Stimulated activated CD4-positive, alpha-beta T cell treated with anti-CD3 and anti-CD28 coated beads, Interleukin-4, amount 100 ng/mL, for 24 hours (primary cell): ENCODE data around the gene CPZ.

ENCODE experiments used
- DNase-seq: peaks from one replicate; pipeline ENCODE4 v3.0.0-alpha.2; 2020

The CPZ gene

DNA sequence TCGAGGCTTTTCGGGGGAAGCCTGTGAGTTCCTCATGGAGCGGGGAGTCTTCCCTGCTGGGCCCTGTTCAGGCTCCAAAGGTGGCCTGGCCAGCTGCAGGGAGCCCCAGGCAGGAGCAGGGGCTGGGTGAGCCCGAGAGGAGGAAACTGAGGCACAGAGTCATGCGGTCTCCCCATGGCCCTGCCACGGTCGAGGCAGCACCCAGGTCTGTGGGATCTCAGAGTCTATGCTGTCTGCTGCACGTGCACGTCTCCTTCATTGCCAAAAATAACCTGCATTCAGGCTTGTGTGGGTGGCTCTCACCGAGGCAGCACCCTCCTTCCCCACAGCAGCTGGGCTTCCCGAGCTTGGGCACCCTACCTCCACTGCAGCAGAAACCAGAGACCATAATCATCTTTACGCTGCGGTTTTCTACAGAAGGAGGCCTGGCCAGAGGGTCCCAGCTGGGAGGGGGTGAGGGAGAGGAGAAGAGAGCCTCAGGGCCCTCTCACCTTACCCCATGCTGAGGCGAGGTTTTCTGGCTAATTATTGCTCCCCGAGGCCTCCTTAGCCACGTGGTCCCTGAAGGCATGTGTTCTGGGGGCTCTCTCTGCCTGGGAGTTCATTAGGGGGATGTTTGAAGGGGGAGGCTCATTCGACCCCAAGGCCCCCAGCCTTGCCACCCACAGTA is 64.3 kb downstream of the CPZ start:
- DNase-seq, result no peak

DNA sequence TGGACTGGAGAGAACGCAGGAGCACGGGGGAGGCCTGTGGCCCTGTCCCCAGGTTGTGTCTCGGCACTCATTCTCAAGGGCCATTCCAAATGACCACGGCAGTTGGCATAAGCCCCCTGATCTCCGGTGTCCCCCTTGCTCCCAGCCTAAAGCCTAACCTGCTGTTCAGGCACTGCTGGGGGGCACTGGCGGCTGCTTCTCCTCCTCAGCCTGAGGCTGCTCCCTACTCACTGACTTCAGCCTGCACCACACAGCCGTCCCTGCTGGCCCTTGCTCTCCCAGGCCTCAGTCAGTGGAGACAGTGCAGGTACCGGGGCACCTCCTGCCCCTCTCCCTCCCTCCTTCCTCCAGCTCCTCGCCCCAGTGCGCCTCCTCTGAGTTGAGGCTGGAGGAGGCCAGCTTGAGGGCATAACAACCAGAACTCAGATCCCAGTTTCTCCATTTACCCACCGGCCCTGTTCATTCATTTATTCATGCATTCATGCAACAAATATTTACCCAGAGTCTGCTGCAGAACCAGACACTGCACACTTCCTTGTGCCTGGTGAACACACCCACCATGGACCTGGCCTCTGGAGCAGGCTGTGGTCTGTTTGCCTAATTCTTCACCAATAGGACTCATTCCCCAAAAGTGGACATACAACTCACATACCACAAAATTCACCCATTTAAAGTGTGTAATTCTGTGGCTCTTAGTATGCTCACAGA is 65.0 kb downstream of the CPZ start:
- DNase-seq, result no peak

DNA sequence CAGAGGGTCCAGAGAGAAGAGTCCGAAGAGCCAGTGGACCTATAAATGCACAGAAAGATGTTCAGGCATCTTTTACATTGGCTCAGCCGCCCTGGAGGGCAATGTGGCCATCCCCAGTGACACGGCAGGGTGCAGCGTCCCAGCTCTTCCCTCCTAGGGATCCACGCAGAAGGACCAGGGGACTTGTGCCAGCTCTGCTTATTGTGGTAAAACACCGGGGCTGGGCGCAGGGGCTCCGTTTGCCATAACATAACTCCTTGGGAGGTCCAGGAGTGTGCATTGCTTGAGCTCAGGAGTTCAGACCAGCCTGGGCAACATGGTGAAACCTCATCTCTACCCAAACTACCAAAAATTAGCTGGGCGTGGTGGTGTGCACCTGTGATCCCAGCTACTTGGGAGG is 70.2 kb downstream of the CPZ start:
- no peak for DNase-seq

DNA sequence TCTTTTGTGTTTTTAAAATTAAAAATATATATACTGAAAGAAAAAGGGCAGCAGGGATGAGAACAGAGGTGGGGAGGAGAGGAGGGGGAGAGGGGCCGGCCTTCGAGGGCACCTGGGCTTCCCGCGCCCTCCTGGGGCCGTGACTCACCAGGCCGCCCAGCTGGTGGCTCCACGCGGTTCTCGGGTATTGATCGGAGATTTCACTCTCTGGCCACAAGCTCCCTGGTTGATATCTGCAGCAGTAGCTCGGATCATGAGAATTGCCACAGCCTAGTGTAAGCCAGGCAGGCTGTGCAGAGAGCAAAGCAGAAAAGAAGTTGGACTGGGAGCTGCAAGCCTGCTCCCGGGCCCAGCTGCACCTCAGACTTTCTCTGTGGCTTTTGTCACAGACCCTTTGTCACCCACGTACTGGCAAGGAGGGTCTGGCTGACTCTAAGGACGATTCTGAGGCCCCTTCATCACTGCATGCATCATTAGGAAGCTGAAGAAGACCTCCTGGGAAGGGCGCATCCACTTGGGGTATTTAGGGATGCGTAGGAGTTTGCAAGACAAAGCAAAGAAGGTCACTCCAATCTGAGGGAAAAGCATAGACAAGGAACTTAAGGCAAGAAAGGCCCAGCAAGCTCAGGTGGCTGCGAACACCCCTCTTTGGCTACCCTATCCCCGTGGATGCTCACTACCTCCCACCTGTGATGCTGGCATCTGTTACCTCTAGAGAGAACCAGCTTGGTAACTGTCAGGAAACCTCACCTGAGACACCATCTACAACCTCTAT is 71.7 kb downstream of the CPZ start:
- DNase-seq, result no peak

DNA sequence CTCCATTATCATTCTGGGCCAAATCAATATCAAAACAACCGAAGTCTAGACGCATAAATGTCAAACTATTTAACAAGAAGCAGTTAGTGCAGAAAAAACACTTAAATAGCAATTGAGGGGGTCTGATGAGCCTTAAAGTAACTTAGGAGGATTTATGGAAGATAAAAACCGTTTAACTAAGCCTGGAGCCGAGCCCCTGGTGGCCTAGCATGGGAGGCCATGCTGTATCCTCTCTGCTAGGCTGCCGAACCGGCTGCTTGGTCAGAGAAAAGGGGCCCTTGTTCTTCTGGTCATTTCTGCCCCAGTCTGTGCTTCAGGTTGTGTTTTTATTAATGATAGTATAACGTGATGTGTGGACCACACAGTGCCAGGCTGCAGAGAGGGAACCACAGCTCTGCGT is 72.4 kb downstream of the CPZ start:
- no peak for DNase-seq

DNA sequence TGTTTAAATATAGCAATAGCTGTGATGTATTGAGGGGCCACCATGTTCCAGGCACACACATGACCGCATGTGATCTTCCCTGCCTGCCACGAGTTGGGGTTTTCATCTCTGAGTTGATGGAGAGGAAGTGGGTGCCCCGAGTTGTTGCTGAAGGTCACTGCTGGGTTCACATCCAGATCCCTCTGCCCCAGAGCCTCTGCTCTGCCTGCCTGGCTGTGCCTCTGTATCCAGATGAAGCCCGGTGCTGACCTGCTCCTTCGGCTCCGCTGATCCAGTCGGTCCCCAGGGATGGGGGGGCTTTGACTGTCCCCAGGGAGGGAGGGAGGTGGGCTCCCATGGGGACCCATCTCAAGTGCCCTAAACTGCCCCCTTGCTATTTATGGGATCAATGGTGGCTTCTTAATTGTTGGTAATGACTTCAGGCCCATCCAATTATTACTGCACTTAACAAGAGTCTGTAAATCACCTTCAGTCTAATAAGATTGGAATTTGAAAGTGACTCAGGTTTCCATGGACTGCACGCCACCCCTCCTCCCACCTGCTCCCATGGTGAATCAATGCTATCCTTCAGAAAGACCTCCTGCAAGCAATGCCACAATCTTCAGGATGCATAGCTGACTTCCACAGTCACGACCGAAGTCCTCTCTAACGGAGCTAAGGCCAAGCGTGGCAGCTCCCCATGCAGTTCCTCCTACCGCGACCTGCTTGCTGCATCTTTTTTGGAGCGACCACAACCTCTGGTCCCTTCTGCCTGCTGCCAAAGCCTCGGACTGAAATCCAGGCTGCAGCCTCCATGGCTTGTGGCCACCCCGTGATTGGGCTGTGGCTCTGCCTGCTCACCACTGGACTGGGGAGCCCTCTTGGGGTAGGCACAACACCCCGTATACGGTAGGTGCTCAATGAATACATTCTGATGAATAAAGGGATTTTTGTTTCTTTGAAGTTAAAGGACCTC is 73.1 kb downstream of the CPZ start:
- no peak for DNase-seq

DNA sequence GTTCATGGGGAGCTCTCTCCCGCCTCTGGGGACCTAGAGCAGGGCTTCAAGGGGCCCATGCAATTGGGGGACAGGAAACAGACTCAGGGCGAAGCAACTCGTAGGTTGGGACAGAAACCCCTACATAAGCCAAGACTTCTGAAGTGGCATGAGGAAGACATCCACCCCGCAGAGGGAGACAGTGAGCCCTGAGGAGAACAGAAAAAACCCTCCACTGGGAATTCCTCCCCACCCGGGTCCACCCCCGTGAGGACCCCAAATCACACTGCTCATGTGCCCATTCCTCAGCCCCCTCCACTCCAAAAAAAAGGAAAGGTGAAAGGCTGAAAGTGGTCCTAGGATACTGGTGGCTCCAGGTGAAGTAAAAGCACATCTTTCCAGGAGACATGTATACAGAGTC is 74.0 kb downstream of the CPZ start:
- DNase-seq, result no peak
